ENCODE results near the gene LPIN1. TPM values are rescaled to one million over a fixed set of nuclear protein-coding genes. Genes with fewer than 3 reads are reported as not detected.
"Not testable (repeated sequence)": the region's sequence is repeated elsewhere in the genome, so short reads cannot be mapped to it uniquely, and the experiment has no call there.

LPIN1 gene
- total RNA-seq, 2 donors from 2014 or later = 68.6 to 92.9 TPM

GRCh38 chr2:11711354-11711716, 35.1 kb upstream of the LPIN1 start:
- ATAC-seq = no peak
- DNase-seq (ENCODE audit: low spot score in 2 of 2) = no peak
- Mint-ChIP-seq H3K36me3 (no peaks in the 10 kb centered on the region), H3K9me3 (peaks cover 0 to 1% of the 10 kb centered on the region in 2 donors), H3K27ac (no peak overlapping the region)

GRCh38 chr2:11711751-11712150, 34.7 kb upstream of the LPIN1 start:
- H3K36me3 Mint-ChIP-seq = no peaks in the 10 kb centered on the region
- ATAC-seq = no peak

GRCh38 chr2:11712866-11713265, 33.6 kb upstream of the LPIN1 start:
- H3K9me3 Mint-ChIP-seq = no peaks in the 10 kb centered on the region
- H3K27ac Mint-ChIP-seq = no peak overlapping the region
- DNase-seq (ENCODE audit: low spot score in 2 of 2) = no peak
- no peaks in the 10 kb centered on the region for H3K36me3 Mint-ChIP-seq
- ATAC-seq = no peak

More at GRCh38 chr2:11711751-11712150, 34.7 kb upstream of the LPIN1 start:
- no peak for DNase-seq (ENCODE audit: low spot score in 2 of 2)
- H3K27ac Mint-ChIP-seq = no peak overlapping the region
- H3K9me3 Mint-ChIP-seq = no peaks in the 10 kb centered on the region

GRCh38 chr2:11713815-11714214, 32.6 kb upstream of the LPIN1 start:
- H3K27ac Mint-ChIP-seq = no peak overlapping the region
- ATAC-seq (no peak), DNase-seq (ENCODE audit: low spot score in 2 of 2) (no peak)
- no peaks in the 10 kb centered on the region for H3K9me3 Mint-ChIP-seq
- H3K36me3 Mint-ChIP-seq = no peaks in the 10 kb centered on the region

GRCh38 chr2:11715987-11716652, 30.3 kb upstream of the LPIN1 start:
- Mint-ChIP-seq H3K27ac (no peak overlapping the region), H3K36me3 (no peaks in the 10 kb centered on the region), H3K9me3 (no peaks in the 10 kb centered on the region)
- no peak for ATAC-seq
- DNase-seq (ENCODE audit: low spot score in 2 of 2) = no peak

GRCh38 chr2:11716689-11717321, 29.6 kb upstream of the LPIN1 start:
- Mint-ChIP-seq H3K36me3 (no peaks in the 10 kb centered on the region), H3K27ac (no peak overlapping the region), H3K9me3 (no peaks in the 10 kb centered on the region)
- ATAC-seq (no peak), DNase-seq (ENCODE audit: low spot score in 2 of 2) (no peak)

- DNase-seq (ENCODE audit: low spot score in 2 of 2) (no peak), ATAC-seq (no peak)
- H3K9me3 Mint-ChIP-seq = no peaks in the 10 kb centered on the region
- H3K27ac Mint-ChIP-seq = no peak overlapping the region
- H3K36me3 Mint-ChIP-seq = no peaks in the 10 kb centered on the region
Observed at GRCh38 chr2:11717623-11718022, 28.8 kb upstream of the LPIN1 start.

- Mint-ChIP-seq H3K27ac (no peak overlapping the region), H3K9me3 (no peaks in the 10 kb centered on the region), H3K36me3 (no peaks in the 10 kb centered on the region)
- no peak for ATAC-seq
- DNase-seq (ENCODE audit: low spot score in 2 of 2) = no peak
Observed at GRCh38 chr2:11718606-11719005, 27.8 kb upstream of the LPIN1 start.

- Mint-ChIP-seq H3K36me3 (no peaks in the 10 kb centered on the region), H3K9me3 (no peaks in the 10 kb centered on the region), H3K27ac (peak overlapping the region in 1 of 2 donors; percentile 12)
- DNase-seq (ENCODE audit: low spot score in 2 of 2) = no peak
- ATAC-seq = peak in 1 of 2 donors; percentile 24
Observed at GRCh38 chr2:11719230-11719977, 27.0 kb upstream of the LPIN1 start.

GRCh38 chr2:11720752-11721151, 25.7 kb upstream of the LPIN1 start:
- Mint-ChIP-seq H3K36me3 (no peaks in the 10 kb centered on the region), H3K27ac (no peak overlapping the region), H3K9me3 (no peaks in the 10 kb centered on the region)
- DNase-seq (ENCODE audit: low spot score in 2 of 2) (no peak), ATAC-seq (no peak)

GRCh38 chr2:11722292-11723060, 24.0 kb upstream of the LPIN1 start:
- Mint-ChIP-seq H3K27ac (no peak overlapping the region), H3K9me3 (no peaks in the 10 kb centered on the region), H3K36me3 (no peaks in the 10 kb centered on the region)
- no peak for ATAC-seq
- no peak for DNase-seq (ENCODE audit: low spot score in 2 of 2)

GRCh38 chr2:11723061-11723371, 23.4 kb upstream of the LPIN1 start:
- Mint-ChIP-seq H3K27ac (no peak overlapping the region), H3K9me3 (no peaks in the 10 kb centered on the region), H3K36me3 (no peaks in the 10 kb centered on the region)
- no peak for ATAC-seq
- DNase-seq (ENCODE audit: low spot score in 2 of 2) = no peak

GRCh38 chr2:11724151-11724550, 22.3 kb upstream of the LPIN1 start:
- ATAC-seq (no peak), DNase-seq (ENCODE audit: low spot score in 2 of 2) (no peak)
- no peak overlapping the region for H3K27ac Mint-ChIP-seq
- H3K9me3 Mint-ChIP-seq = no peaks in the 10 kb centered on the region
- no peaks in the 10 kb centered on the region for H3K36me3 Mint-ChIP-seq

- Mint-ChIP-seq H3K27ac (no peak overlapping the region), H3K36me3 (no peaks in the 10 kb centered on the region), H3K9me3 (no peaks in the 10 kb centered on the region)
- ATAC-seq = no peak
- DNase-seq (ENCODE audit: low spot score in 2 of 2) = no peak
Observed at GRCh38 chr2:11726384-11726783, 20.0 kb upstream of the LPIN1 start.

GRCh38 chr2:11729362-11730212, 16.8 kb upstream of the LPIN1 start:
- no peak for ATAC-seq
- Mint-ChIP-seq H3K9me3 (no peaks in the 10 kb centered on the region), H3K27ac (no peak overlapping the region), H3K36me3 (no peaks in the 10 kb centered on the region)
- no peak for DNase-seq (ENCODE audit: low spot score in 2 of 2)

GRCh38 chr2:11731214-11731984, 15.0 kb upstream of the LPIN1 start:
- not testable (repeated sequence) for H3K9me3 Mint-ChIP-seq; DNase-seq (ENCODE audit: low spot score in 2 of 2); H3K27ac Mint-ChIP-seq; ATAC-seq; H3K36me3 Mint-ChIP-seq

All from activated naive CD4-positive, alpha-beta T cell treated with anti-CD3 and anti-CD28 coated beads, Interleukin-2, amount 50 U/mL, for 72 hours (primary cell).